GM19328 (cell line): ENCODE data around the gene CBX4.
"Not testable (repeated sequence)": the region's sequence is repeated elsewhere in the genome, so short reads cannot be mapped to it uniquely, and the experiment has no call there.

Source experiments
- ATAC-seq: cut with Tn5 transposase; IDR thresholded peaks from one replicate; pipeline ENCODE4 v1.9.1; 2021; ENCODE audit warnings: mild to moderate bottlenecking, moderate library complexity; ENCODE audit not compliant: unreplicated experiment

The CBX4 gene

DNA sequence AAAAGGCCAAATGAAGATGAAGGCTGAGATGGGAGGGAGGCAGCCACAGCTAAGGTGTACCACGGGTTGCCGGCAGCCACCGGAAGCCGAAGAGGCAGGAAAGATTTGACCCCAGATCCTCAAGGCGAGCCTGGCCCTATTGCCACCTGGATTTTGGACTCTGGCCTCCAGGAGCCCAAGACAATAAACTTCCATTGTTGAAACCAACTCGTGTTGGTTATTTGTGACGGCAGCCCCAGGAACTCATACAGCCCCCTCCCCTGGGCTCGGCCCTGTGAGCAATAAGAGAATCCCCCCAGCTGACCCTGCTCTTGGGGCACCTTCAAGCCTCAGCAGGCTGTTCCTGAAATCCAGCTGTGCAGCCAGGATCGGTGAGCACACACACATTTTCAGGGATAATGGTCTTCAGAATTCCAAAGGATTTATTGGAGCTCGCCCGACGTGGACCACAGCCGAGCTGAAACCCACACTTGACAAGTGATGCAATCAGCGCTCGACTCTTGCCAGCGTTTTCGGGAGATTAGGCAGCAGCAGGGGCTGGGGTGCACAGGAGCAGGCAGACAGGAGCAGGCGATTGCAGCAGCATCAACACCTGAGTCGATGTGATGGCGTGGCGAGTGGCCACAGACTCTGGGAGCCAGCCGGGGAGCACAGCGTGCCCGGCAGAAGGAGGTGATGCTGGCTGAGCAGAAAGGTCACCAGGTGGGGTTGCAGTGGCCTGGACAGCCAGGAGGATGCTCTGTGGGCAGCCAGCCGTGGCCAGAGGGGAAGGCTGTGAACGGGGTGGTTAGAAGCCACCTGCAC is 22.4 kb upstream of the CBX4 start:
- ATAC-seq: no peak

DNA sequence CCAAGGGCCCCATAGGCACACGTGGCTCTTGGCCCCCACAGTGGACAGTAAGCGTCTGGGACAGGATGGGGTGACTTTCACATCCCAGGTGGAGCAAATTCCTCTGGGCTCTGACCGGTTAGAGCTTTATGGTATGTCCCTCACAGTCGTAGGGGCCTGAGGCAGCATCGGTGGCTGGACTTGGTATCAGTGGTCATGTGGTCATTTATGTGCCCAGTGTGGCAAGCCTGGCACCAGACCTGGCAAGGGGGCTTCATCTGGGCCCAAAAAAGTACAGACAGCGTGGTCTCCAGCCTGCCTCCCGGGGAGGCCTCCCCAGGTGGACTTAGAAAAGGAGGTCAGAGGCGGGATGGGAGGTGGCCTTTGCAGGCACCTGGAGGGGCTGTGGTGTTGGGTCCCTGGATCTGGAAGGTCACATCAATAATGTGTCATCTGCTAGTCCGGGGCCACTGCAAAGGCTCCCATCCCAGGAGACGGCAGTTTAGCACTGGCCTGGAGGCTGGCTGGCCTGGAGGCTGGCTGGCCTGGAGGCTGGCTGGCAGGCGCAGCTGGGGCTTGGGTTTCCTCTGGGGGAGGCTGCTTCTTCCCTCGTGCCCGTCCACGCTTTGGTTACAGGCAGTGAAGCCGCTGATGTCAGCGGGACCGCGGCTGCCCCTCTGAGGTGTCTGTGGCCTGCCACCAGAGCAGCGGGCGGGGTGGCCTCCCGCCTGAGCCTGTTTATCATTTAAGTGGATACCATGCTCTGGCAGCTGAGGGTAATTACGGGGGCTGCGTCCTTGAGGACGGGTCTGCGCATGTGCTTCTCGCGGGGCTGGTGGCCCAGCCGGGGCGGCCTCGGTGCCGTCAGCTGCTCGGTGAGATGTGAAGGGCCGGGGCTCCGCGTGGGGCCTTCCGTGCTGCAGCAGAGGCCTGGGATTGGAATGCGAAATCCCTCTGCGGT is 20.7 kb upstream of the CBX4 start:
- no peak for ATAC-seq

DNA sequence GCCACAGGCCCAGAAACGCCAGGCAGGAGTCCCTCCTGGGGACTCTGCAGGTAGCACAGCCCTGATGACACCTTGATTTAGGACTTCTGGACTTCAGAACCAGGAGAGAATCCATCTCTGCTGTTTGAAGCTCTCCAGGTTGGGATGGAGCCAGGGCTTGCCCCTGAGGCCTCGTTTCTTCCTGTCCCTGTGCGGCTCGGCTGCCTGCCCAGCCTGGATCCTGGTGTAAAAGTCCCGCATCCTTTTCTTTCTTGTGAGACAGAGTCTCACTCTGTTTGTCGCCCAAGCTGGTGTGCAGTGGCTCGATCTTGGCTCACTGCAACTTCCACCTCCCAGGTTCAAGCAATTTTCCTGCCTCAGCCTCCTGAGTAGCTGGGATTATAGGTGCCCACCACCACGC is 17.9 kb upstream of the CBX4 start:
- ATAC-seq: no peak

DNA sequence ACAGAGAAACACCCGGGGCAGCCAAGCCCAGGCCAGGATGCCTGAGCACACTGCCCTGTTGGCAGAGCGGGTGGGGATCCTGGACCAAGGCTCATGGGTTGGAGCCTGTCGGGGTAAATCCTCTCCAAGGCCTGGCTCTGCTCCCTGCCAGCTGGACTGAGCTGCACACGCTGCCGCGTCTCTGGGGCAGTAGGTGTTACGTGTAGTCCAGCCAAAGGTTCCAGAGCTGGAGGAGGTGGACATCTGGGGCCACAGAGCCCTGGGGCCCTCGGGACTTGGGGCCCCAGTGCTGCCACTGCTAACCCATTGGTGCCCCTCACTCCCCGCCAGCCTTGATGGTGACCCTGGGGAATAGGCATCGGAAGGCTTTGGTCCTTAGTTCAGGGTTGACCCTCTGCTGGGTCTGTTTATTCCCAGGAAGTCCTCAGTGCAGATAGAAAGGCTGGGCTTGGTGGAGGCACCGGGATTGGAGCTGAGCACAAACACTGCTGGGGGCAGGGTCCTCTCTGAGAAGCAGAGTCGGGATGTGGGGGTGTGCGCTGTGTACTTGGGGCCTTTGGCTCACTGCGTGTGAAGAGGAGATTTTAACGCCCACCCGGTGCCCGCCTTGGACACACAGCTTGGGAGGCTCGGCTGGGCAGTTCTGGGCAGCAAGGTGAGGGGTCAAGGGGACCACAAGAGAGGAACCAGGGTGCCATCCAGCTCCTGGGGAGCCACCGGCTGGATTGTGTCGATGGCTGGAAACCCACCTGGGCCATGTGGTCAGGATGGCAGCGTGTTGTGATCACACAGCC is 16.3 kb upstream of the CBX4 start:
- ATAC-seq: no peak

DNA sequence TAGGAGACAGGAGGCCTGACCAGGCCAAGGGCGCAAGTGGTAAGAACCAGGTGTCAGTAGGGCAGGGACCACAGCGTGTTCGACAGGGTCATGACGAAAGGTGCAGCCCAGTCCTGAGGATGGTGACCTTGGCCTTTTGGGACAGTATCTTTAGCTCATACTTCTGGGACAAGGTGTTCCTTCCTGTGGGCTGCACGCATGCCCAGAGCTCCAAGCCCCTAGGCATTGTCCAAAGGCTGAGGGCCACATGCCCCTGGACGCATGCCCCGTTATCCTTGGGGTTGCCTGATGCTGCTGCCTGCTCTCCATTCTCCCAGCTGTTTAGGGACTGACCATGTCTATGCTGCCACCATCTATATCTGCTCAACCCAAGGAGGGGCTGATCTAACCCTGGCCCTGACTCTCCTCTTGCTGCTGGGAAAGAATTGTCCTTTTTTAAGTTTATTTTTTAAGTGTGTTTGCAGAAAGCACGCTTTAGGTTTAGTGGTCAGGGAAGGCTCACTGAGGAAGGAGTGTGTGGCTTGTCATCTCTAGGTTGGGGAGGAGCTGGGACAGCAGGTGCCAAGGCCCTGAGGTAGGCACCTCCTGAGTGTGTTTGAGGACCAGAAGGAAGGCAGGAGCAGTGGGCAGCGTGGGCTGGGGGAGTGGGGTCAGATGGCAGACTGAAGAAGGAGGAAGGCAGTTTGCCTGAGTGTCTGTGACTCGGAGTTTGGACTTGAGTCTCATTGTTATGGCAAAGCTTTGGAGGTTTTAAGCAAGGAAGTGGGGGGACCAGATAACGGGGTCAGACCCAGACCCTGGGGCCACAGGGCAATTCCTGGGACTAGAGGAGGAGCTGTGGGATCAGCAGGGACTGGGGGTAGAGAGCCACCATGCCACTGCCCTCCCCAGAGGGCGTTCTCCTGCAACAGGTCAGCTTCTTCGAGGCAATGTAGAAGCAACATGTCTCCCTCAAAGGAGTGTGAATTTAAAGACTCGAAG is 15.1 kb upstream of the CBX4 start:
- no peak for ATAC-seq

DNA sequence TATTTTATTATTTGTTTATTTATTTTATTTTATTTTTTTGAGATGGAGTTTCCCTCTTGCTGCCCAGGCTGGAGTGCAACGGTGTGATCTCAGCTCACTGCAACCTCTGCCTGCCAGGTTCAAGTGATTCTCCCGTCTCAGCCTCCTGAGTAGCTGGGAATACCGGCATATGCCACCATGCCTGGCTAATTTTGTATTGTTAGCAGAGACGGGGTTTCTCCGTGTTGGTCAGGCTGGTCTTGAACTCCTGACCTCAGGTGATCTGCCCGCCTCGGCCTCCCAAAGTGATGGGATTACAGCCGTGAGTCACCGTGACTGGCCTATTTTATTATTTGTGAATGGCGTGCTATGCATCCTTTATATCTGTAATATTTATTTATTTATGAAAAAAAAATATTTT is 13.9 kb upstream of the CBX4 start:
- not testable (repeated sequence) for ATAC-seq

DNA sequence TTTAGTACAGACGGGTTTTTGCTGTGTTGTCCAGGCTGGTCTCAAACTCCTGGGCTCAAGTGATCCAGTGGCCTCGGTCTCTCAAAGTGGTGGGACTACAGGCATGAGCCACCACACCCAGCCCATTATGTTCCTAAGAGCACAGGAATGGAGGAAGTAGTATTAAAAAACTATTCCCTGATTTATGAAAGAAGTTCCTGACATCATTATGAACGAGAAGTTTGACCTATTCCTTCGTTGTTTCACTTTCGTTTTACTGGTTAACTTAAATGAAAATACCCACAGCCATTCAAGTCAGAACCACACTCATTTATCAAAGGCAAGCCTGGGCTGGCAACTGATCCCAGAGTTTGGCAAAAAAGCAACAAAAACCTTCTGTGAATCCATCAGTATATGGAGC is 13.5 kb upstream of the CBX4 start:
- ATAC-seq: no peak

DNA sequence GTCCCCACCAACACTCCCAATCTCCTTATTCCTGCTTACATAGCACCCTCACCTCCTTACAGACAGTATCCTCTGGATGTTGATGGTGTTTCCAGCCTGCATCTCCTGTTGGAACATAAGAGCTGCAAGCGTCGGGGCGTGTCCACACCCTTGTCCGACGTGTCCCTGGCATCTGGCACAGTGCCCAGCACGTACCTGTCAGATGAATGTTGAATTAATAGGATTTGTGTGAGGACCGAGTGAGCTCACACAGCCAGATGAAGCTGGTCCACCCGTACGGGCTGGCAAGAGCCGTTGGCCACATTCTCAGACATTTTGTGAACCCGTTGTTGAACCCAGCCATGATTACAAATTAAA is 12.2 kb upstream of the CBX4 start:
- ATAC-seq: no peak

DNA sequence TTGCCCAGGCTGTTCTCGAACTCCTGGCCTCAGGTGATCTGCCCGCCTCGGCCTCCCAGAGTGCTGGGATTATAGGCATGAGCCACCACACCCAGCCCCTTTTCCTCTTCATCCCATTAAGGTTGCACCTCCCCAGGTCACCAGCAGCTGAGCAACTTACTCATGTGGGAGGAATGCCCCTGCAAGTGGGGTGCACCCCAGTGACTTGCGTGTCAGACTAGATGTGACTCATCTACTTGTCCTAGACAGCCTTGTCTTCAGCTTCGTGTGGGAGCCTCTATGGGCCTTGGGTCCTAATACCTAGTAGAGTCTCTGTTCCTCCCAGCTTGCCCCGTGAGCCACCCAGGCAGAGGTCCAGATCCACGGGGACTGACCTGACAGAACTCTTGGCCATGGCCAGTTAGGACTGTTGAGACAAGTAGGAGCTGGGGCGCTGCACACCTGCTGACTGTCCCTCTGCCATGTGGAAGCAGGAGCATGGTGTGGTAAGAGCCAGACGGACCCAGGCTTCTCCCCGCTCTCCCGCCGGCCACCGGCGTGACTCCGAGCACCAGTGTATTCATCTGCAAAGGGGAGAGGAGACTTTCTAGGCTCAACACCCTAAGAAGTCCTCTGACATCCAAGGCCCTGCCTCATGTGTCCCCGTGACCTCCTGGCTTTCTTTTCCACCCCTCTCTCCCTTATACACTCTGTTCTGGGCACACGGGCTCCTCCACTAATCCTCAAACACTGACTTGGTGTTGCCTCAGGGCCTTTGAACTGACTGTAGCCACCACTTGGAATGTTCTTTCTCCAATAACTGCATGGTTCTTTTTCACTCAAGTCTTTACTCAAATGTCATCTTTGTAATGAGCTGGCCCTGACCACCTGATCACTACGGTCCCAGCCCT is 11.6 kb upstream of the CBX4 start:
- ATAC-seq: no peak

DNA sequence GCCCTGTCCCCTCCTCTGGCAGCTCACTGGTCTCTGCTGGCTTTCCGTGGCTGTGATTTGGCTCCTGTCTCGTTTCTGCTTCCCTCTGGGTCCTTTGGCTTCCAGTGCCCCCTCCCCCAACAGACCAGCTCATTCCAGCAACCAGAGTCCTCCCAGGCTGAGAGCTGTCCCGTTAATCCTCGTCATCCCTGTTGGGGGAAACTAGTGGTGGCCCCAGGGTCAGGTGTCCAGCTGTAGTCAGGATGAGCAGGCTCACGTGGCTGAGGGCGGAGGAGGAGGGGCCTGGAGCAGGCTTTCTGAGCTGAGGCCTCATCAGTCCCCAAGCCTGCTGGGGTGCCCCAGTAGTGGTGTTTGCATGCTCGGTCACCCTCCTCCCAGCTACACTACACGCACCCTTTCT is 10.7 kb upstream of the CBX4 start:
- no peak for ATAC-seq

DNA sequence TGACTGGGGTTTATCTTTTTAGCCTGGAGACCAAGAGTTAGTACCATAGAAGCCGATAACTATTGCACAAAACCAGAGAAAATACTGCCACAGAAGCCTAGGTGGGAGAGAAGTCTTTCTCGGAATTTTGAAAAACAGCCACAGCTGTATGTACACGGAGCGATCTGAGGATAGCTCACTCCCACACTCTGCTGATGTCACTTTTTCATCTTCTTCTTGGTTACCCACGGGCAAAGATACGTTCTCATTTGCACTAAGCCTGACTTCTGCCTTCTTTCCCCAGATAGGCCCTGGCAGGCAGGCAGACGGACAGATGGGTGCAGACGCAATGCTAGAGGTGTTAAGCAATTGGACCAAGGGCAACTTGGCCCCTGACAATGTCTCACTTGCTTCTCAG is 9.1 kb upstream of the CBX4 start:
- no peak for ATAC-seq

DNA sequence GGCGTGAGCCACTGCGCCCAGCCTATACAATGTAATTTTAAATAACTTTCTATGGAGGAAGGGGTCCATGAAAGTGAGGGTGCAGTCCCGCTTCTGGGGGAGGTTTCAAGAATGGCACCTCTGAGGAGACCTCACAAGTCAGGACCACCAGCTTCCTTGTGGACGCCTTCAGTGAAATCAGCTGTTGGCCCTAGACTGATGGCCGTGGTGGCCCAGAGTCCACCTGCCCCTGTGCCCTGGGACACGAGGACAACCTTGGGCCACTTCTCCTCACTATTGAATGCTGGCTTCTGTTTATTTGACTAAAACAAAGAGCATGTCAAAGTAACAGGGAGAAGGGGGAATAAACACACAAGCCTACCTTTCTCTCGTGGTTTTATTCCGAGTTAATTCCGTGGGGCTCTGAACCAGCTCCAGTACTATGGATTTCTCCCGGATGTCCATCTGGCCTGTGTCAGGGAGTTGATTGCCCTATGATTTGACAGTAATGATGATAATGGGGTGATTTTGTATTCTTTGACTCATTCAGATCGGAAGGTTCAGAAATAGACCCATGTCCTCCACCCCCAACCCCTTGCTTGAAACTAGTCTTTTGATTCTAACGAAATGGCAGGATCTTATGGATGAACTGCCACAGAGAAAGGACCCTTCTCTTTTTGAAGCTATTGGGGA is 8.6 kb upstream of the CBX4 start:
- ATAC-seq: no peak

DNA sequence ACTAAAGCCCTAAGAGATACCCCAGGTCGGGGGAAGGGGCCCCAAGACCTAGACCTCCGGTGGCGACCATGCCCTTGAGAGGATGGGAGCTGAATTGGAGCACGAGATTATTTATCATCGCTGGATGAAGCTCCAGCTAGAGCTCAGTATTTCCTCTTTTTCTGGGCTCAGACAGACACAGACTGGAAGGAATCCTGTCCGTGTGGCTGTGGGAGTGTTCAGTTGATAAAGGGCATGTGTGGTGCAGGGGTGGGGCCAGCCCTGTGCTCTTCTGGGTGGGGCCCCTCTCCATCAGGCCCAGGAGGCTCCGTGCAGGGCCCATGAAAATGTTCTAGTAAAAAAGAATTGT is 6.3 kb upstream of the CBX4 start:
- ATAC-seq: no peak

DNA sequence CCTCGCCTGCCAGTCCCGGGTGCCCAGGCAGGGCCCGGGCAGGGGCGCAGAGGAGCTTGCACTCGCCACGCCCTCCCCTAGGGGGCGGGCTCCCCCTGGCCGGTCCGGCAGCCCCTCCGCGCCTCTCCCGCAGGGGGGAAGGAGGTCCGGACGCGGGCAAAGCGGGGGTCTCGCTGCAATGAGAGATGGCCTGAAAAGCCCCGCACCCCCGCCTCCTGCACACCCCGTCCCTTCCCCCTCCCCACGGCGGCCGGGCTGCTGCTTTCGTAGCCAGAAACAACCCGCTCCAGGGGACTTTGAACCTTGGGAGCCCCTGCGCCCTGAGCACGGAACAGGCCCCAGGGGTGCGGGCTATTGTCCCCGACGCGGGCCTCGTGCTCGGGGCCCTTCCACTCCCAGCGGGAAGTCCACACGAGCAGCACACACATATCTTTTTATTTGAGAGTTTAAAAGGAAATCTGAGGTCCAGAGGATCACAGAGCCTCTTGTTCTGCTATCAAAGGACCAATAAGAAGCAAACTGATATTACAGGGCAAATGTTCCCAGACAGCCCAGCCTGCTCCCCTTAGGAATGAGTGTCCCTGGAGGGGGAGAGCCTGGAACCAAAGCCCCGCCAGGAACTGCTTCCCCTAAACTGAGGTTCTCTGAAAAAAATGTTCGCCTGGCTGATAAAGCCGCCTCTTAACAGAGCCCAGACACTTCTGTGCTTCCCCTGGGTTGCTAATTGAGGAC is 5.8 kb upstream of the CBX4 start:
- no peak for ATAC-seq

DNA sequence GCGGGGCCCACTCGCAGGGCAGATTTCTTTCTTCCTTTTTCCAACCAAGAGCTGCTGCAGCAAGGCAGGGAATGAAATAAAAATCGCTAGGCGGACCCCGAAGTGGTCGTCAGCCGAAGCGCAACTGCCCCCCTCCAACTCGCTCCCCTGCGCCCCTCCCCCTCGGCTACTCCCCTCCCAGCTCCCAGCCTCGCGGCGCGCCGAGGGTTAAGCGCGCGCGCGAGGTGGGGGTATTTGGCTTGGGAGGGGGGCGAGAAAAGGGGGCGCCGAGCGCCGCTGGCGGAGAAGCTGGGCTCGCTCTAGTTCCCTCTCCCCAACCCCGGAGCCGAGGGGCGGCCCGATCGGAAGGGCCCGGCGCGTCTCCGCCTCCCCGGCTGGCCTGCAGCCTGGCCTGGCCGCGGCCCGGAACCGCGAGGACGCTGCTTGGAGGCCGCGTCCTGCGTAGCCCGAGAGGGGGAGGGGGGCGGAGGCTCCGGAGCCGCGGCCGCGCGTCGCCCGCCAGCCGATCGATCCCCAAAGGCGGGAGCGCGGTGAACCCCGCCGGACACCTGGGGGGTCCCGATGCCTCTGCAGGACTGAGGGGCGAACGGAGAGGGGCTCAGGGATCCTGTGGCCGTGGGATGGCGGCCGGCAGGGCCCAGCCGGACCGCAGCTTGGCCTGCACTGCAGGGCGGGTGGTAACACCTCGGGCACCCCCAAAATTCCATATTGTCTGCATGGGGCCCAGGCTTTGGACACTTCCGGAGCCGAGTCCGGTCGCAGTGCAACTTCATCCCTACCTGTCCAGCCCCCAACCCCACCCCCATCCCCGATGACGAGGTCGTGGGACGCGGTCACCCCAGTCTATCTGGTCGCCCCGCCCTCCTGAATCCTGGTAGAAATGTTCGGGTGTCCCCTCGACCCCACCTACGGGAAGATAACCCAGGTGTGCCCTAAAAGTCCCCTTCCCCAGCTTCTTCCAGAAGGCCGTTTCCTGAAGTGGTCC is 4.9 kb upstream of the CBX4 start:
- no peak for ATAC-seq

DNA sequence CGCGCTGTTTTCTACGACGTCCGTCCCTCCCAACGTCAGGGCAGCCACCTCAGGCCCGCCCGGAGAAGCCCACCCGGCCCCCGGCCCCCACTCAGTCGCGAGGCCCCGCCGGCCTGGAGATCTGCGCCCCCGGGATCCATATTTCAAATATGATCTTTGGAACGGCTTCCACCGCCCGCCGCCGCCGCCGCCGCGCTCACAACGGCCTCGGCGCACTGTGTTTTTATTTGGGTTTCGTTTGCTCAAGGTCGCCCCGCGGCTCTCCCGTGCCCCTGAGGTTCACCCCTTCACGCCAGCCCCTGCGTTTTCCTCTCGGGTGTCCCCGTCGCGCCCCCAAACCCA is 4.2 kb upstream of the CBX4 start:
- no peak for ATAC-seq
